ENCODE measurements around the gene CXCL14.

DNA sequence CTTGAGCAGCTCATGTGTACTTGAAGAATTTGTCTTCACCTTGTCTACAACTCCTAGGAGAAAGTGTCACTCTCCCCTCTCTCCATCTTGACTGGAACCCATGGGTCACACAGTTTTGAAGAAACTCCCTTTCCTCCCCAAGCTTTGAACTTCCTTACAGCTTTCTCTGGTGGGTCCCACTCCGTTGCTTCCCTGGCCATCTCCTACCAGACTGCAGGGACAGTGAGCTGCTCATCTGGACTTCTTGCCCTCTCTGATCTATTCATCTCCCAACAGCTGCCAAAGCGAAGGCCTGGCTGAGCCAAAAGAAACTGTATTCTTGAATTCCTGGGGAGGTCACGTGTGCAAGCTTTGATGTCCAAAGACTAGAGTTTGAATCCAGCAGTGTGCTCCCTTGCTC is 22.7 kb upstream of the CXCL14 start:
- TF ChIP-seq CTCF (IDR thresholded peaks at IDR 0.05) (no peak), POLR2A (IDR thresholded peaks at IDR 0.05) (no peak)

Measured in adrenal gland (tissue), 5 donors.